Measurements from ENCODE around the gene LSP1. TPM values are rescaled to one million over a fixed set of nuclear protein-coding genes. Genes with fewer than 3 reads are reported as not detected.

LSP1 gene
- total and polyA plus RNA-seq, 2 of the 13 experiments (the other 11 are each of a cell fraction or from before 2014, with no cell fraction given): 0.59 to 1.00 TPM

DNA sequence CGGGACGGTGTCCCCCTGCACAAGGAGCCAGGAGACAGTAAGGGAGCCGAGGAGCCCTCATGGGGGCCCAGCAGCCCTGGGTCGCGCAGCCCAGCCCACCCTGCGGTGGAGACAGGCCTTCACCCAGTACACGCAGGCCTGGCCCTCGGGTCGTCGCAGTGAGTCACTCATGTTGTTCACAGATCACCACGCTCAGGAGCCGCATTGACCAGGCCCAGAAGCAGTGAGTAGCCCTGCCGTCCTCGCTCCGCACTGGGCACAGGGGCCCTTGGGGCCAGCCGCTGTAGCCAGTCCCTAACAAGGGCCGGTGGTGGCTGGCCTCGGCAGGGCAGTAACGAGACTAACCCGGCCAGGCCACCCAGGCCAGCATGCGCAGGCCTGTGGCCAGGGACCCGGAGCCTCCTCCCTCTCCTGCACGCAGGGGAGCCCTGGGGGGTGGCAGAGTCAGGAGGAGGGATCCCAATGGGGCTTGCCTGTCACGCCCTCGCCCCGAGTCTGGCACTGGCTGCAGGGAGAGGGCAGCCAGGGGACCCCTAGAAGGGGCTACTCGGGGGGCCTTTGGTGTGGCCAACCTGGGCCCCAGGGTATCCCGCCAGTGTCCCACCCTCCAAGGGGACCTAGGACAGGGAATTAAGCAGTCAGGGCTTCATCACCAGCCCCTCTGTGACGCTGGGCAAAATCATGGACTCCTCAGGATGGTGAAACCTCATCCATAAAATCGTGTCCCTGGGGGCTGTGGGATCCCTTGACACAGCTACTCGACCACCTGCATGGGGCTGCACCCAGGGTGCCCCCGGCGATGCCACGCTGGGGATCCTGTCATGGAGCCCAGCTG lies 84.1 kb downstream of the LSP1 start (continued):
- TF ChIP-seq, protein P1, sequence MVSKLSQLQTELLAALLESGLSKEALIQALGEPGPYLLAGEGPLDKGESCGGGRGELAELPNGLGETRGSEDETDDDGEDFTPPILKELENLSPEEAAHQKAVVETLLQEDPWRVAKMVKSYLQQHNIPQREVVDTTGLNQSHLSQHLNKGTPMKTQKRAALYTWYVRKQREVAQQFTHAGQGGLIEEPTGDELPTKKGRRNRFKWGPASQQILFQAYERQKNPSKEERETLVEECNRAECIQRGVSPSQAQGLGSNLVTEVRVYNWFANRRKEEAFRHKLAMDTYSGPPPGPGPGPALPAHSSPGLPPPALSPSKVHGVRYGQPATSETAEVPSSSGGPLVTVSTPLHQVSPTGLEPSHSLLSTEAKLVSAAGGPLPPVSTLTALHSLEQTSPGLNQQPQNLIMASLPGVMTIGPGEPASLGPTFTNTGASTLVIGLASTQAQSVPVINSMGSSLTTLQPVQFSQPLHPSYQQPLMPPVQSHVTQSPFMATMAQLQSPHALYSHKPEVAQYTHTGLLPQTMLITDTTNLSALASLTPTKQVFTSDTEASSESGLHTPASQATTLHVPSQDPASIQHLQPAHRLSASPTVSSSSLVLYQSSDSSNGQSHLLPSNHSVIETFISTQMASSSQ (IDR thresholded peaks at IDR 0.05; ENCODE audit: low read depth): no peak
- TF ChIP-seq, protein P1 (CRISPR knock-in tag; IDR thresholded peaks at IDR 0.05; ENCODE audit: borderline replicate concordance): no peak
- TF ChIP-seq HOXD1 (CRISPR knock-in tag; IDR thresholded peaks at IDR 0.05): no peak
- no peak for TF ChIP-seq PAWR (CRISPR knock-in tag; IDR thresholded peaks at IDR 0.05; ENCODE audit: borderline replicate concordance)
- TF ChIP-seq SCMH1 (CRISPR knock-in tag; IDR thresholded peaks at IDR 0.05; ENCODE audit: borderline replicate concordance): no peak
- TF ChIP-seq ATF1 (CRISPR knock-in tag; IDR thresholded peaks at IDR 0.05): no peak
- TF ChIP-seq NCOA2 (CRISPR knock-in tag; IDR thresholded peaks at IDR 0.05): no peak
- no peak for TF ChIP-seq ETV6 (CRISPR knock-in tag; conservative IDR thresholded peaks at IDR 0.05)
- TF ChIP-seq ZNF142 (CRISPR knock-in tag; IDR thresholded peaks at IDR 0.05): no peak
- no peak for TF ChIP-seq MLXIP (CRISPR knock-in tag; IDR thresholded peaks at IDR 0.05; ENCODE audit: borderline replicate concordance)

All from HepG2 (cell line).